ENCODE measurements around the gene OR5C1.
"Not testable (repeated sequence)": the region's sequence is repeated elsewhere in the genome, so short reads cannot be mapped to it uniquely, and the experiment has no call there.

The OR5C1 gene

GRCh38 chr9:122812736-122813135, 24.0 kb downstream of the OR5C1 start:
- no peak for DNase-seq

GRCh38 chr9:122814545-122814944, 25.8 kb downstream of the OR5C1 start:
- peak; percentile 80 for DNase-seq

GRCh38 chr9:122815544-122815943, 26.8 kb downstream of the OR5C1 start:
- no peak for DNase-seq

GRCh38 chr9:122816163-122816867, 27.6 kb downstream of the OR5C1 start:
- DNase-seq, result peak; percentile 88

GRCh38 chr9:122819326-122819725, 30.6 kb downstream of the OR5C1 start:
- DNase-seq, result no peak

GRCh38 chr9:122819791-122820489, 31.2 kb downstream of the OR5C1 start:
- no peak for DNase-seq

GRCh38 chr9:122820490-122820845, 31.7 kb downstream of the OR5C1 start:
- DNase-seq, result no peak

GRCh38 chr9:122821278-122821943, 32.7 kb downstream of the OR5C1 start:
- peak; percentile 99 for DNase-seq

- DNase-seq, result no peak
These were observed 33.3 kb downstream of the OR5C1 start for GRCh38 chr9:122822056-122822455.

GRCh38 chr9:122822938-122823337, 34.2 kb downstream of the OR5C1 start:
- no peak for DNase-seq

- DNase-seq, result no peak
These were observed 39.0 kb downstream of the OR5C1 start for GRCh38 chr9:122827761-122828093.

GRCh38 chr9:122828965-122829284, 40.2 kb downstream of the OR5C1 start:
- not testable (repeated sequence) for DNase-seq

GRCh38 chr9:122832194-122832593, 43.5 kb downstream of the OR5C1 start:
- DNase-seq, result no peak

GRCh38 chr9:122835313-122835731, 46.6 kb downstream of the OR5C1 start:
- peak; percentile 19 for DNase-seq

GRCh38 chr9:122837266-122837850, 48.6 kb downstream of the OR5C1 start:
- no peak for DNase-seq

GRCh38 chr9:122838441-122838840, 49.7 kb downstream of the OR5C1 start:
- not testable (repeated sequence) for DNase-seq

Data from GF-D8 (cell line).